Left ventricle myocardium inferior (tissue), 1 donor: Measurements from ENCODE around the gene CADPS. TPM values are rescaled to one million over a fixed set of nuclear protein-coding genes. Genes with fewer than 3 reads are reported as not detected.

Source experiments
- DNase-seq: peaks from one replicate; pipeline ENCODE4 v3.0.0-alpha.2; 2020
- H3K27ac ChIP-seq: fragments of 200-600 bp; replicated peaks from 2 replicates; pipeline ENCODE4 v1.8.0; 2021
- H3K27me3 ChIP-seq: fragments of 200-600 bp; 2 replicates; pipeline ENCODE4 v1.8.0; 2021; ENCODE audit warnings: low read depth
- H3K36me3 ChIP-seq: fragments of 200-600 bp; 2 replicates; pipeline ENCODE4 v1.8.0; 2021
- H3K4me1 ChIP-seq: fragments of 200-600 bp; 2 replicates; pipeline ENCODE4 v1.8.0; 2021
- H3K4me3 ChIP-seq: fragments of 200-600 bp; 2 replicates; pipeline ENCODE4 v1.8.0; 2021; ENCODE audit warnings: mild to moderate bottlenecking, moderate library complexity
- H3K9me3 ChIP-seq: fragments of 200-600 bp; replicated peaks from 2 replicates; pipeline ENCODE4 v1.8.0; 2021
- intact Hi-C: fragments of 100-400 bp; cut with micrococcal nuclease; formaldehyde crosslinking; loops from one replicate; pipeline ENCODE4 v1.11.0; 2022
- total RNA-seq: library from RNA; stranded (reverse); fragmentation: NEBNext Ultra II Directional; extraction: Animal tissue kit (Norgen Biotek cat#: 25700); gene quantifications from one replicate; pipeline ENCODE4 v1.2.1, GENCODE V29; 2021
- TF ChIP-seq, protein P1 (sequence below): fragments of 200-600 bp; IDR thresholded peaks from 2 replicates; pipeline ENCODE4 v1.8.0; 2021; ENCODE audit warnings: antibody characterized with exemption, mild to moderate bottlenecking, borderline replicate concordance
- donor health status: DM: no; HTN: yes; CAD: no; lungs with severe emphysema.

Gene CADPS
- total RNA-seq, 1 donor from 2014 or later, result 25.0 TPM

DNA sequence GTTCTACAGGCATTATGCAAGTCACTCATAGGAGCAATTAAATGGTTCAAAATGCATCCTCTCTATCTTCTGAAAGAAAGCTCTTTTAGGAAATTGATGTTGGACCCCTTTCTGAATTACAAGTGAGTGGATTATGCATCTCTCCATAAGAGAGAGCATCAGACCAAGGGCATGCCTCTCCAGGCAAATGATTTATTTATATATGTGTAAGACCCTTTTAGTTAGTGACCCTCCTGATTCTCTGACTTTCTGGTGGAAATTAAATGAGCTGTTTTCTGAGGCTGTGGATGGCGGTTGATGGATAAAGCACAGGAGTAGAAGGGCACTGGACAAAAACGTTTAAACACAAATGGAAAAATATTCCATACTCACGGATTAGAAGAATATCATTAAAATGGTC lies 62.6 kb downstream of the CADPS start:
- Histone ChIP-seq H3K4me3 (no peak overlapping the region), H3K36me3 (no peaks in the 10 kb centered on the region), H3K4me1 (no peaks in the 10 kb centered on the region), H3K27me3 (no peaks in the 10 kb centered on the region), H3K9me3 (no peaks in the 10 kb centered on the region), H3K27ac (no peak overlapping the region)
- DNase-seq, result no peak
- TF ChIP-seq, protein P1, sequence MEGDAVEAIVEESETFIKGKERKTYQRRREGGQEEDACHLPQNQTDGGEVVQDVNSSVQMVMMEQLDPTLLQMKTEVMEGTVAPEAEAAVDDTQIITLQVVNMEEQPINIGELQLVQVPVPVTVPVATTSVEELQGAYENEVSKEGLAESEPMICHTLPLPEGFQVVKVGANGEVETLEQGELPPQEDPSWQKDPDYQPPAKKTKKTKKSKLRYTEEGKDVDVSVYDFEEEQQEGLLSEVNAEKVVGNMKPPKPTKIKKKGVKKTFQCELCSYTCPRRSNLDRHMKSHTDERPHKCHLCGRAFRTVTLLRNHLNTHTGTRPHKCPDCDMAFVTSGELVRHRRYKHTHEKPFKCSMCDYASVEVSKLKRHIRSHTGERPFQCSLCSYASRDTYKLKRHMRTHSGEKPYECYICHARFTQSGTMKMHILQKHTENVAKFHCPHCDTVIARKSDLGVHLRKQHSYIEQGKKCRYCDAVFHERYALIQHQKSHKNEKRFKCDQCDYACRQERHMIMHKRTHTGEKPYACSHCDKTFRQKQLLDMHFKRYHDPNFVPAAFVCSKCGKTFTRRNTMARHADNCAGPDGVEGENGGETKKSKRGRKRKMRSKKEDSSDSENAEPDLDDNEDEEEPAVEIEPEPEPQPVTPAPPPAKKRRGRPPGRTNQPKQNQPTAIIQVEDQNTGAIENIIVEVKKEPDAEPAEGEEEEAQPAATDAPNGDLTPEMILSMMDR, result no peak
- intact Hi-C loops, result no loop called here

DNA sequence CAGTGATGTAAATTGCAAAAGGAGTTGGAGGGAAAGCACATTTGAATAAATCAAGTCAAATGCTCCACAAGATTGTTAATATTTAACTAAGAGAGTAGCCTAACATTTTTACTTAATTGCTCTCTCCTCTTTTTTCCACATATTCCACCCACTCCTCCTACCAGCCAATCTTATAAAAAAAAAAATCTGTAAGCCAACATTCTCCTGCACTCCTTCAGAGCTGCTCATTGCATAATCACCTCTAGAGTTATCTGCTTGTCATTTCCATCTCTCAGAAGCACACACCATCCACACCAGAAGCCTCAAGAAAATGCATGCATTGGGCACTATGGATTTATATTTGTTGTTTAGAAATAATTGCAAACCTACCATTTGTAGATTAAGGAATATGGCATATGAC lies 64.1 kb downstream of the CADPS start:
- H3K9me3 ChIP-seq, result no peaks in the 10 kb centered on the region
- H3K4me3 ChIP-seq, result no peak overlapping the region
- no peak for DNase-seq
- no peaks in the 10 kb centered on the region for H3K4me1 ChIP-seq
- TF ChIP-seq, protein P1, result no peak
- no peaks in the 10 kb centered on the region for H3K36me3 ChIP-seq
- no peaks in the 10 kb centered on the region for H3K27me3 ChIP-seq
- intact Hi-C loops, result no loop called here
- H3K27ac ChIP-seq, result no peak overlapping the region

DNA sequence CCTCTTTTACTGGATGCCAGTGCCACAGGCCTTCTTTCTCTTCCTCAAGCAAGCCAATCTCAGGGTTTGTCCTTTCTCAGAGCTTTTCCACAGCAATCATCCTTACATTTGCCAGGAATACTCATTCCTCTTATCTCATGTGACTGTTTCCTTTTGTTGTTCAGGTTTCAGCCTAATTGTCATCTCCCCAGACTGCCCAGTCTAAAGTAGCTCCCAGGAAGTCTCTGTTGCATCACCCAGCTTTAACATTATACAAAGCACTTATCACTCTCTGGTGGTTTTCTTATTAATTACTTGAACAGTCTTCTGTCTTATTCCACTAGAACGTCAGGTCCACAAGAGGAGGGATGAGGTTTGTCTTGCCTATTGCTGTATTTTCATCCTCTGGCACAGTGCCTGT lies 65.8 kb downstream of the CADPS start:
- H3K36me3 ChIP-seq, result no peaks in the 10 kb centered on the region
- H3K4me3 ChIP-seq, result no peak overlapping the region
- H3K27ac ChIP-seq, result no peak overlapping the region
- TF ChIP-seq, protein P1, result no peak
- H3K4me1 ChIP-seq, result no peaks in the 10 kb centered on the region
- H3K27me3 ChIP-seq, result no peaks in the 10 kb centered on the region
- no peaks in the 10 kb centered on the region for H3K9me3 ChIP-seq
- intact Hi-C loops, result no loop called here
- DNase-seq, result no peak

DNA sequence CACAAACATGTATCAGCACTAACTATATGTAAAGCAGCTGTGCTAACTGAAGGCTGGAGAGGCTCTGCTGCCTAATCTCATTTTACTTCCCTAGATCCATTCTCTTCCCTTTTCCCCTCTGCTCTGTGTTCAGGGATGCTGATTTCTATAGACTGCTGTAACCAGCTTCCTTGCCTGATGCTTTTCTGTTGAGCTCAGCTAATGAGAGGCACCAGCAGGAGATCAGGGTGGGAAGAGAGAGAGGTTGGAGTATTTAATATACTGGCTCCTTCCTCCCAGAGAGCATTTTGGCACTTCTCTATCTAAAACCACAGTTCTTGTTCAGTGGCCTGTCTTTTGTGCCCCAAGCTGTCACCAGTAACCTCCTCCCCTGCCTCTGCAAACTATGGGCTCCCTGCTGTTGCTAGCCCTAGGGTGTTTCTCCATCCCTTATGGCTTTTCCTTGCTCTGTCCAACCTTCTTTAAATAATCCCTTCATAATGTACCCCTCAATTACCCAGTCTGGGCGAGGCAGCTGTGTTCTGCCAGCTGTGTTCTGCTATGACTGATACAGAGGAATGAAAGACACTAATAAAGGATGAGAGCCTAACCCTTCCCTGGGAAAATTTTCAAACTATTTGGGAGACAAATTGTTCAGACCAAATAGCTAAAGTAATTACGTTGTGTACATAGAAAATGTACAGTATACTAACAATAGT lies 69.5 kb downstream of the CADPS start:
- intact Hi-C loops, result no loop called here
- DNase-seq, result no peak

DNA sequence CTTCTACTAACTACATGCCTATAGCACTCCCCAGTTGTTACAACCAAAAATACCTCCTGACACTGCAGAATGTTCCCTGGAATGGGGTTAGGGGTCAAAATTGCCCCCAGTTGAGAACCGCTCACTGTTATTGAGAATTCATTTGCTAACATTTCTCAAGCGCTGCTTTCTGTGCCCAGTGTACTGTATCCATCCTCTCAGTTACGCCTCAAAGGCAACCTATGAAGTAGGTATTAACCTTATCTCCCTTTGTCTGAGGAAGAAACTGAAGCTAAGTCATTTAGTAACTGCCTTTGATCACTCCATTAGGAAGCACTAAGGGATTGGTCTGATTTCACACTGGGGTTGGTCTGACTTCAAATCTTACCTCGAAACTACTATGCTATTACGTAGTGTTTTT lies 70.1 kb downstream of the CADPS start:
- intact Hi-C loops, result no loop called here
- no peak overlapping the region for H3K4me3 ChIP-seq
- no peak overlapping the region for H3K27ac ChIP-seq
- H3K4me1 ChIP-seq, result no peaks in the 10 kb centered on the region
- H3K27me3 ChIP-seq, result no peaks in the 10 kb centered on the region
- H3K36me3 ChIP-seq, result no peaks in the 10 kb centered on the region
- no peaks in the 10 kb centered on the region for H3K9me3 ChIP-seq
- DNase-seq, result no peak
- TF ChIP-seq, protein P1, result no peak

More for the DNA sequence above, 69.5 kb downstream of the CADPS start:
- Histone ChIP-seq H3K9me3 (no peaks in the 10 kb centered on the region), H3K4me3 (no peak overlapping the region), H3K4me1 (no peaks in the 10 kb centered on the region), H3K27ac (no peak overlapping the region), H3K27me3 (no peaks in the 10 kb centered on the region), H3K36me3 (no peaks in the 10 kb centered on the region)
- TF ChIP-seq, protein P1, result no peak

DNA sequence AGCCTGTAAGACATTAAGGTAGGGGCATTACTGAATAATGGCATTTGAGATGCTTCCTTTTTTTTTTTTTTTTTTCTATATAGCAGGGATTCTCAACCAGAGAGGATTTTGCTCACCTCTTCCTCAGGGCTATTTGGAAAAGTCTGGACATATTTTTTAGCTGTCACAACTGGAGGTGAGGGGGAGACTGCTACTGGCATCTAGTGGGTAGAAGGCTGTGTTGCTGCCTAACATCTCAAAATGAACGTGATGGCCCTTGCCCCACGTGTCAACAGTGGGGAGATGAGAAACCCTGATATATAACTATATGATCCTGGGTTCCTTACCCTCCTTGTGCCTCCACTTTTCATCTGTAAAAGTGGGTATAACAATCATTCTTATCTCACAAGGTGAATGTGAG lies 71.9 kb downstream of the CADPS start:
- no peaks in the 10 kb centered on the region for H3K27me3 ChIP-seq
- intact Hi-C loops, result no loop called here
- no peak overlapping the region for H3K4me3 ChIP-seq
- H3K36me3 ChIP-seq, result no peaks in the 10 kb centered on the region
- no peaks in the 10 kb centered on the region for H3K4me1 ChIP-seq
- no peaks in the 10 kb centered on the region for H3K9me3 ChIP-seq
- DNase-seq, result no peak
- no peak overlapping the region for H3K27ac ChIP-seq
- TF ChIP-seq, protein P1, result no peak
